ENCODE results near the gene TTC39C. TPM values are rescaled to one million over a fixed set of nuclear protein-coding genes. Genes with fewer than 3 reads are reported as not detected.

Gene TTC39C
- total and polyA plus RNA-seq, 2 donors (not counting 3 experiments of a cell fraction or from before 2014, with no cell fraction given), result 0.61 to 6.2 TPM

DNA sequence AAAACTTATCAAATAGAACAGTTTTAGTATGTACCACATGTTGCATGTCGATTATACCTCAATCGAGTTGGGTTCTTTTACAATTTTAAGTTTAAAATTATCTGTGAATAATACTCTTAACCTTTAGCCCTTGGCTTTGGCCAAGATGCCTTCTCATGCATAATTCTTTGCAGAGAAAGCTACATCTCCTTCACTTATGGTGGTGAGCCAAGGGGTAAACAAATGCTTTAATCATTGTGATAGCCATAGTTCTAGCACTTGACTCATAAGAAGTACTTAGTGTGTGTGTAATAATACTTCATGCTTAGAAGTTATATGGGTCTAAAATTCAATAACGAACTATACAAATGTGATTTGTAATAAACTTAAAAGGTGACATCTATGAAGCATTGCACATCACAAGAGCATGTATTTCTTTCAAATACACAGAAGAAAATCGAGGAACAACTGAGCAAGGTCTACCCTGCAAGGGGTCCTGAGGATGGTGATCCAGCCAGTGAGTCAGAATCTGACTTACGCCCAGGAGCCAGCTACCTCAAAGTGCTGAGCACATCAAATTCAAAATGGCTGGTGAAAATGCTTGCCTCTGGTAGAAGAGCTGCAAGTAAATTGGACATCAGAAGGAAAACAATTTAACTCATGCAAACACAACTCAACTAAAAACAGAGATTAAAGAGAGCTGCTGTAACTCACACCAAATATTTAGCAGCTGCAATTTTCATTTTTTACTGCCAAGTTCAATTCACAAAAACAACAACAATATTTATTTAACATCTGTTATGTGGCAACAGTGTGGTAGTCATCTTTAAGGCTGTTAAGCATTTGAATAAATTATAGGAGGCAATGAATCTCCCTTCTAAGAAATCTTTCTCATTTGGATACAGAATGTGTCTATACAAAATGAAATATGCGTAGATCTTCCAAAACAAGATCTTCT lies 23.8 kb upstream of the TTC39C start:
- BruUV-seq (replicated peaks), result no TSS peak
- H4K20me1 ChIP-seq (replicated peaks; ENCODE audit: control insufficient read depth, extremely low read depth, insufficient read depth, low read length), result no peaks in the 10 kb centered on the region
- H3K9me1 ChIP-seq (replicated peaks; ENCODE audit: control insufficient read depth, extremely low read depth, insufficient read depth, low read length), result no peaks in the 10 kb centered on the region
- dilution Hi-C loops (cut with MboI; ENCODE audit: extremely low pct_ligation_motif_present, low sequenced_read_pairs), result no loop called here
- ChIA-PET POLR2A (no interaction called here), CTCF (interaction anchor here (0.6 to 1.9 kb wide), 4 partner anchors 9 to 654 kb away, joined by 3 to 4 read pairs (median 4); no protein-coding TSS in a partner anchor)
- H3K79me2 ChIP-seq (ENCODE audit: control insufficient read depth, insufficient read depth, low read length), result no peaks in the 10 kb centered on the region
- no peak overlapping the region for H3K4me3 ChIP-seq (replicated peaks in 1 of 3; ENCODE audit: insufficient read depth in 1 of 3, low read depth in 1 of 3, low read length in 3 of 3)
- DNase-seq (ENCODE audit: low read depth, low spot score), result no peak
- H3K9me3 ChIP-seq (replicated peaks; ENCODE audit: control insufficient read depth, insufficient read depth, low read length), result no peaks in the 10 kb centered on the region
- FAIRE-seq, result no peak
- no peak overlapping the region for H3K4me2 ChIP-seq (ENCODE audit: insufficient read depth, low read length)
- no peak for TF ChIP-seq POLR2AphosphoS5 (IDR thresholded peaks at IDR 0.05; ENCODE audit: insufficient read depth, low read depth, low read length)
- TF ChIP-seq, protein P1, sequence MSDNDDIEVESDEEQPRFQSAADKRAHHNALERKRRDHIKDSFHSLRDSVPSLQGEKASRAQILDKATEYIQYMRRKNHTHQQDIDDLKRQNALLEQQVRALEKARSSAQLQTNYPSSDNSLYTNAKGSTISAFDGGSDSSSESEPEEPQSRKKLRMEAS (IDR thresholded peaks at IDR 0.05; ENCODE audit: insufficient read depth, insufficient read length), result no peak
- intact Hi-C loops (cut with micrococcal nuclease), result no loop called here
- H3K9ac ChIP-seq (replicated peaks; ENCODE audit: extremely low read depth, insufficient read depth, low read length), result no peak overlapping the region
- H2AFZ ChIP-seq (ENCODE audit: low read depth, low read length), result no peak overlapping the region
- peaks cover 2 to 21% of the 10 kb centered on the region in 2 experiments for H3K27me3 ChIP-seq (ENCODE audit: control insufficient read depth in 2 of 2, insufficient read depth in 2 of 2, low read length in 2 of 2)
- H3K4me1 ChIP-seq (ENCODE audit: control insufficient read depth, extremely low read depth, insufficient read depth, low read length), result peaks cover 3% of the 10 kb centered on the region
- H3K36me3 ChIP-seq (ENCODE audit: control insufficient read depth in 2 of 2, extremely low read depth in 1 of 2, insufficient read depth in 2 of 2, low read length in 2 of 2), result no peaks in the 10 kb centered on the region
- no peak overlapping the region for H3K27ac ChIP-seq (ENCODE audit: insufficient read depth, low read depth, low read length)

DNA sequence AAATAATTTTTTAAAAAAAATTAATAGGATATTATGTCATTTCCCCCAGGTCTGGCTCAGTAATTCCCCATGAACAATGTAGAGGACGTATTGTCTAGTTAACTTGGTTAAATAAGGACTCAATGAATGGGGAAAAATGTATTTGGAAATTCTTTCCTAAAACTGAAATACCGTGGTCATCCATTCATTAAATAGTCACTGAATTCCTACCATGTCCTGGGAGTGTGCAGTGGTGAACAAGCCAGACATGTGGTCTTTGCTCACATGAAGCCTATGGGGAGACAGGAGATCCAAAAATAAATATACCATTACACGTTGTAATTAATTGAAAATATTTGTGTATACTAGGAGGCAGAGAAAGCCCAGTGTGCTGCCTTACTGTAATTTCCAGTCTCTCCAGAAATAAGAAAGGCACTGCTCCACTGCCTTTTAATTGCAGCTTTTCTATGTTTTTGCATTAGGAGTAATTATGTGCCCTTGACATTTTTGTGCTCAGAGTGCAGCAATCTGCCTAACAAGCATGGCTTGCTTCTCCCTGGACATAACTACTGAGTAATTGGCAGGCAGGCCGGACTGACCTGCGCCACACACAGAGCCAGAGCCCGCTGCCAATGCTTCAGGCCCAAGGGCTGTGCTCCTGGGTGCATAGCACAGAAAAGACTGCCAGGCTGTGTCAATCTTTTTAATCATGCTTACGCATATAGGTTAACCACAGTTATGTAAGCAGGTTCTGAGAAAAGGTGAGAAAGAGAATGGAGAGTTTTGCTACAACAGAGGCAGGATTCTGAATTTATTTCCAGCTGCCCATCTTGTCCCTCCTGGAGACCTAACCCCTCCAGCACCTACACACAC lies 22.2 kb upstream of the TTC39C start:
- no peak for TF ChIP-seq JUN (IDR thresholded peaks at IDR 0.05; ENCODE audit: borderline replicate concordance, insufficient read depth, insufficient read length, low read depth)
- TF ChIP-seq, protein P1 (IDR thresholded peaks at IDR 0.05; ENCODE audit: insufficient read depth, insufficient read length), result no peak
- TF ChIP-seq FOS (IDR thresholded peaks at IDR 0.05; ENCODE audit: borderline replicate concordance, insufficient read depth, low read length), result no peak
- no peak for TF ChIP-seq EZH2 (IDR thresholded peaks at IDR 0.05; ENCODE audit: borderline replicate concordance, low read depth, low read length, severe bottlenecking)
- no peak for TF ChIP-seq MYC (IDR thresholded peaks at IDR 0.05; ENCODE audit: low read depth, low read length)
- no peak for TF ChIP-seq POLR2AphosphoS5 (IDR thresholded peaks at IDR 0.05; ENCODE audit: insufficient read depth, low read depth, low read length)
- no peak for TF ChIP-seq GATA2 (IDR thresholded peaks at IDR 0.05; ENCODE audit: insufficient read depth, insufficient read length, low read depth, low read length)
- TF ChIP-seq, protein P2, sequence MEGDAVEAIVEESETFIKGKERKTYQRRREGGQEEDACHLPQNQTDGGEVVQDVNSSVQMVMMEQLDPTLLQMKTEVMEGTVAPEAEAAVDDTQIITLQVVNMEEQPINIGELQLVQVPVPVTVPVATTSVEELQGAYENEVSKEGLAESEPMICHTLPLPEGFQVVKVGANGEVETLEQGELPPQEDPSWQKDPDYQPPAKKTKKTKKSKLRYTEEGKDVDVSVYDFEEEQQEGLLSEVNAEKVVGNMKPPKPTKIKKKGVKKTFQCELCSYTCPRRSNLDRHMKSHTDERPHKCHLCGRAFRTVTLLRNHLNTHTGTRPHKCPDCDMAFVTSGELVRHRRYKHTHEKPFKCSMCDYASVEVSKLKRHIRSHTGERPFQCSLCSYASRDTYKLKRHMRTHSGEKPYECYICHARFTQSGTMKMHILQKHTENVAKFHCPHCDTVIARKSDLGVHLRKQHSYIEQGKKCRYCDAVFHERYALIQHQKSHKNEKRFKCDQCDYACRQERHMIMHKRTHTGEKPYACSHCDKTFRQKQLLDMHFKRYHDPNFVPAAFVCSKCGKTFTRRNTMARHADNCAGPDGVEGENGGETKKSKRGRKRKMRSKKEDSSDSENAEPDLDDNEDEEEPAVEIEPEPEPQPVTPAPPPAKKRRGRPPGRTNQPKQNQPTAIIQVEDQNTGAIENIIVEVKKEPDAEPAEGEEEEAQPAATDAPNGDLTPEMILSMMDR (IDR thresholded peaks at IDR 0.05; ENCODE audit: extremely low read depth in 1 of 2, insufficient read depth in 1 of 2, low read depth in 1 of 2, low read length in 2 of 2), result no peak
- TF ChIP-seq POLR2A (IDR thresholded peaks at IDR 0.05; ENCODE audit: low read depth, low read length), result no peak
- ChIA-PET CTCF (no interaction called here), POLR2A (no interaction called here)
- Histone ChIP-seq H3K4me2 (ENCODE audit: insufficient read depth, low read length) (no peak overlapping the region), H3K27ac (ENCODE audit: insufficient read depth, low read depth, low read length) (no peak overlapping the region), H3K79me2 (ENCODE audit: control insufficient read depth, insufficient read depth, low read length) (no peaks in the 10 kb centered on the region), H4K20me1 (replicated peaks; ENCODE audit: control insufficient read depth, extremely low read depth, insufficient read depth, low read length) (no peaks in the 10 kb centered on the region), H3K36me3 (ENCODE audit: control insufficient read depth in 2 of 2, extremely low read depth in 1 of 2, insufficient read depth in 2 of 2, low read length in 2 of 2) (no peaks in the 10 kb centered on the region), H3K27me3 (ENCODE audit: control insufficient read depth in 2 of 2, insufficient read depth in 2 of 2, low read length in 2 of 2) (peaks cover 2 to 20% of the 10 kb centered on the region in 2 experiments), H3K9me3 (replicated peaks; ENCODE audit: control insufficient read depth, insufficient read depth, low read length) (no peaks in the 10 kb centered on the region), H3K9me1 (replicated peaks; ENCODE audit: control insufficient read depth, extremely low read depth, insufficient read depth, low read length) (no peaks in the 10 kb centered on the region), H3K4me3 (replicated peaks in 1 of 3; ENCODE audit: insufficient read depth in 1 of 3, low read depth in 1 of 3, low read length in 3 of 3) (no peak overlapping the region), H3K9ac (replicated peaks; ENCODE audit: extremely low read depth, insufficient read depth, low read length) (no peak overlapping the region), H3K4me1 (ENCODE audit: control insufficient read depth, extremely low read depth, insufficient read depth, low read length) (peaks cover 3% of the 10 kb centered on the region), H2AFZ (ENCODE audit: low read depth, low read length) (no peak overlapping the region)
- intact Hi-C loops (cut with micrococcal nuclease) (no loop called here), dilution Hi-C loops (cut with MboI; ENCODE audit: extremely low pct_ligation_motif_present, low sequenced_read_pairs) (no loop called here)
- FAIRE-seq, result no peak
- DNase-seq (ENCODE audit: low read depth, low spot score), result no peak
- no TSS peak for BruUV-seq (replicated peaks)
